Inflammatory macrophage treated with lipopolysaccharide for 4 hours (primary cell): Measurements from ENCODE around the gene SELPLG.

Experiments
- DNase-seq: peaks from one replicate; pipeline ENCODE4 v3.0.0-alpha.2; 2020

The SELPLG gene

DNA sequence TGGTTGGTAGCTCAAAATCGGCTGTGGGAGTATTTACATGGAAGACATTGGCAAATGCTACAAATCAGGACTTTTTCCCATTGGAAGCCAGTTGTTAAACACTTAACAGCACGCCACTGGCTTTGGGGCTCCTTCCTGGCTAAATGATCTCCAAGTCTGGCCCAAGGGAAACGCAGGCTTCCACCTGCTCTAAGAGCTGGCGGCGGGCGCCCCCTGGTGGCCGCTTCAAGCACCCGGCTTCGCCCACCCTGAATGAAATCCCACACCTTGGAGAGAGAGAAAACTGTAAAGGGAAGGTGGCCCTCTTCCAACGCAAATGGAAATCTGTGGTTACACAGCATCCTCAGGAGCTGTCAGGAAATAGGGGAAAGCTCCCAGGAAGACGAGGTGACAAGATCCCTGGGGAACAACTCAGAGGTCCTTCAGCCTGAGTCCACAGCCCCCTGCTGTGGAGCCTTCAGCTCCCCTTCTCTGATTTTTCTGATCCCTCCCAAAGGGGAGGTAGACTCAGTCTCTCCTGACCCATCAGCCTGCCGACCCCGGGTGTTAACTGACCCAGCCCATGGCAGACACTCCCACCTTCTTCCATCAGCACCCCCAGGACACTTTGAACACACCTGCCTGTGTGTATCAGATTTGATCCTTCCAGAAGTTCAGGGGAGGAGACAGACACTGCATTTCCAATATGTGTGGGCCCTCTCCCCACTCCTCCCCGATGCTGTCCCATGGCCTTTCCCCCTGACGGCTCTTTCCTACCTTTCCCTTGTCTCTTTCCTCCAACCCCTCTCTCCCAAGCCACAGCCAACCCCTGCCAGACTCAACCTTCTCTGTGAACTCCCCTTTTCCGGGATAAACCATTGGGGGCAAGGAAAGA, 15.4 kb downstream of the SELPLG start:
- peak; percentile 72 for DNase-seq

GRCh38 chr12:108616941-108617858, 16.5 kb downstream of the SELPLG start:
- peak; percentile 77 for DNase-seq

DNA sequence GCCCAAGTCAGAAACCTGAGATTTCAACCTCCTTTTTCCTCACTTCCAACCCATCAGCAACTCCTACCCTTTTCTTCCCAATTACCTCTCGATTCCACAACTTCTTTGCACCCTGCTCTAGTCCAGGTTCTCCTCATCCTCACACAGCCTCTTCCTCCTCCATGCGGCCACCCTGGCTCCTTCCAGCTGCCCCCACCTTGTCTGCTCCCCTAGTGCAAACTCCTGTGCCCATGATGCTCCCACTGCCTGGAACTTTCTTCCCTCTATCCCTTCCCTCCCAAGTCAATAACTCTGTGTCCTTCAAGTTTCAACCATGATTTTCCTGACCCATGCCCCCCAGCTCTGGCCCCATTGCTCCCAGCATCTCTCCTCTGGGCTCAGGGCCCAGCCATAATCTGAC, 17.3 kb downstream of the SELPLG start:
- no peak for DNase-seq

DNA sequence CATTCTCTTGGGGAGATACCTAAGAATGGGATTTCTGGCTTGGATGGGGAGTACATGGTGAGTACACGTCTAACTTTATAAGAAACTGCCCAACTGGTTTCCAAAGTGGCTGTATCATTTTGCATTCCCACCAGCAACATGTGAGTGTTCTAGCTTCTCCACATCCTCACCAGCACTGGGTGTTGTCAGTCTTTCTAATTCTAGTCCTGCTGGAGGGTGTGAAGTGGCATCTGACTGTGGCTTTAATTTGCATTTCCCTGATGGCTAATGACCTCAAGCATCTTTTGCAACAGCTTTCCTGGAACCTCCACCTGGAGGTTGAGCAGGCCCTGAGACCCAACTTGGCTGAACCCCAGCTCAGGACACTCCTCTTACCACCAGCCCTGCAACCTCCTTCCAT, 17.8 kb downstream of the SELPLG start:
- no peak for DNase-seq

- no peak for DNase-seq
These were observed 19.1 kb downstream of the SELPLG start for GRCh38 chr12:108614639-108615038.

DNA sequence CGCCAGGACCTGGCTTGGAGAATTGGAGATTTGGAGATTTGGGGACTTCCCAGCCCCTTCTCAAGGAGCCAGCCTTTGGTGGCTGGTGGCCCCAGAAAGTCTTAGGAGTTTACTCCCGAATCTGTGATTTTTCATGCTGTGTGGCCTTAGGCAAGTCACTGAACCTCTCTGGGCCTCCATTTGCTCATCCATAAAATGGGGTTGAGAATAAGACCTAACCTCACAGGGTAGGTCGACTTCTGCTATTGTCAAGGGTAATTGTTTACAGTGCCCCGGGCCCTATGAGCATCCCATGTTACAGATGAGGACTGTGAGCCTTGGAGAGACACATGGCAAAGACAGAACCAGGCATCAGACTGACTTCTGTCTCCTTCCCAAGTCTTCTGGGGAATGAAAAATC, 19.7 kb downstream of the SELPLG start:
- no peak for DNase-seq

DNA sequence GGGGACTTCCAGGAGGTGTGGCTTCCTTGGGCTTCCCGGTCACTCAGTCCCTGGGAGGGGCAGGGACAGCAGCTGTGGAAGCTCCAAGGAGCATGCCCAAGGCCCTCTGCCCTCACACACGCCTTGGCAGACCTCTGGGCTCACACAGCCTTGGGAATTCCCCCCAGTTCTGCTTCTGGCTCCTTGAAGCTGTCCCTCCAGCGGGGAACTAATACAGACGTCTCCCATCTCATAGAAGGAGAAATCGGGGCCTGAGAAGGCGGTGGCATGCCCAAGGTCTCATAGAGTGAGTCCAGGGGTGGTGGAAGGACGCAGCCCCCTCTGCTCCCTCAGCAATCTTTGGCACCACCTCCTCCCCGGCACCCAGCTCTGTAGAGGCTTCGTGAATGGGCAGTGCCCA, 20.1 kb downstream of the SELPLG start:
- DNase-seq = peak; percentile 79

DNA sequence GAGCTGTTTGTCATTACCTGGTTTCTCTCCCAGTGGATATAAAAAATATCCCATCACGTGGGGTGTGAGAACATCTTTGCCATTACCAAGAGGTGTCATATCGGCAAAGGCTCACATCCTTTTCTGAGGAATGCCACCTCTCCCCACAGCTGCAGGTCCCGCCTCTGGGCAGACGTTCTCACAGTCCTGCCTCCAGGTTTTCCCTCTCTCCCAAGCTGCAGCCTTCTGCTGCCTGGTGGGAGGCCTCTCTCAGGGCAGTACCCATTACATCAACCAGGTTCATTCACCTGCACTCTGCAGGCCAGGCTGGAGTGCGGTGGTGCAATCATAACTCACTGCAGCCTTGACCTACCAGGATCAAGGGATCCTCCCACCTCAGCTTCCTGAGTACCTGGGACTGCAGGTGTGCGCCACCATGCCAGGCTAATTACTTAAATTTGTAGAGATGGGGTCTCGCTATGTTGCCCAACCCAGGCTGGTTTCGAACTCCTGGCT, 20.9 kb downstream of the SELPLG start:
- no peak for DNase-seq

- peak; percentile 59 for DNase-seq
These were observed 21.7 kb downstream of the SELPLG start for GRCh38 chr12:108611884-108612415.

DNA sequence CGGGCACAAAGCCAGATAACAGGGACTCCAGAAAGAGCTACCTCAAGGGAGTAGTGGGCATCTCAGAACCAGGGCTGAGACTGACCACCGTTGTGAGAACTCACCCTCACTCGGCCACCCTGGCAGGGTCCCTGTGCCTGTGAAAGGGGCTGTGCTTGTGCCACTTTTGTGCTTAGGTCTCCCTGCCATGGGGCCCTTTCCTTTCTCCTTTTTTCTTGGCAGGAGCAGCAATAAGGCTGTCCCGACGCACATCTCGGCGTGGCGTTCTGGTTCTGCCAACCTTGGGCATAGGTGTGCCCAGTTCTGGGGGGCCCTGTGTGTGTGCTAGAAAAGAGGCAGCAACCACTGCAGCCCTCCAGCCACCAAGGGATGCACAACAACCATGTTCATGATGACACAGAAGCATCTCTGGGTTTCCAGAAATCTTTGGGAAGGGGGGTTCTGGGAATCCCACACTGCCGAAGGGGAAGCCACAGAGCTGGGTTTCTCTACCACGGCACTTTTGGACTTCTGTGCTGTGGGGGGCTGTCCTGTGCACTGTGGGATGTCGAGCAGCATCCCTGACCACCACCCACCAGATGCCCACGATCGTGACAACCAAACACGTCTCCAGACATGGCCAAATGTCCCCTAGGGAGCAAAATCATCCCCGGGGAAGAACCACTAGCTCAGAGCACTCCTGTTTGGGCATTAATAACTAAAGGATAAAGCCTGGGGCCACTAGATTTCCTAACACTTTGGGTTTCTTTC, 22.7 kb downstream of the SELPLG start:
- no peak for DNase-seq

- DNase-seq = no peak
These were observed 23.3 kb downstream of the SELPLG start for GRCh38 chr12:108610336-108610815.

DNA sequence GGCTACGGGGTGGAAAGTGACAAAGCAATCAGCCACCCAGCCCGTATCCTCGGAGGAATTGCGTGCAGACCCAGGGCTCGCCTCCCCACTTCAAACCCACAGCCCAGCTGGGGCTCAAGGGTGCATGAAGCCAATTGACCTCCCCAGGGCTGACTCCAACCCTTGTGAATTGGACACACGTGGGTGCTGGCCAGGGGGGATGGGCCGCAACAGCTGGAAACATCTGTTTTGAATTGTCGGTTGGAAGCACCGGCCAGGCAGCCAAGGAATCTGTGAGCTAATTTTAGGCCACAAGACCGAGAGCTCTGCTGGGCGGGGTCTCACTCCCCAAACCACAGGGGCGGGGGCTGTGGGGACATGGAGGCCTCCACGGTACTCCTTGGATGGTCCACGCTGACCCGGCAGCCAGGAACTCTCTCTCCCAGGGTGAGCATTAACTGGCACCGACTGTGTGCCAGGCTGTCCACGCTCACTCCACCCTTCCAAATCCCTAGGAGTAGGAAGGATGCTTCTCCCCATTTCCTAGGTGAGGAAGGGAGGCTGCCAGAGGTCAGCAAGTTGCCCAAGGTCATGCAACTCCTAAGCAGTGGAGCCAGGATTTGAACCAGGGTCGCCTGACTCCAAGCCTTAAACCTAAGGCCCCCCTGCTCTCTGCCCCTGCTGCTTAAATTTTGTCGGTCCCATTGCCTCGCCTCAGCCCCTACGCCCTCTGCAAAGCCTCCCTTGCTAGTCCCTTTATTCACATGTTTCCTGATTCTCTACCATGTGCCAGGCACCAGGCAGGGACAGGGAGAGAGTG, 24.0 kb downstream of the SELPLG start:
- no peak for DNase-seq

DNA sequence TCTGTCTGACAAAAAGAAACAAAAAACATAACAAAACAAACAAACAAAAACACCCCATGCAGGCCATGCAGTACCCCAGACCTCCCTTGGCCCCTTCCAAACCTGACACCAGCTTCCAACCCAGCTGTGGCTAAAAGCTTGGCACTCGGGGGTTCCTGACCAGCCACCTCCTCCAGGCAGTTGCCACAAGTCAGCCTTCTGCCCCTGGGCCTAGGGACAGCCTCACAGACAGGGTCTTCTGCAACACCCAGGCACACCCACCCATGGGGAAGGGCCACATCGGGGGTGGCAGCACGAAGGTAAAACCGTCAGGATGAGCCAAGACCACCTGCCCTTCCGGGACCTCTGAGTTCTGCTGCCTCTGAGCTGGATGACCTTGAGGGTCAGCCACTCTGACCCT, 25.1 kb downstream of the SELPLG start:
- no peak for DNase-seq

GRCh38 chr12:108607981-108608600, 25.6 kb downstream of the SELPLG start:
- no peak for DNase-seq

DNA sequence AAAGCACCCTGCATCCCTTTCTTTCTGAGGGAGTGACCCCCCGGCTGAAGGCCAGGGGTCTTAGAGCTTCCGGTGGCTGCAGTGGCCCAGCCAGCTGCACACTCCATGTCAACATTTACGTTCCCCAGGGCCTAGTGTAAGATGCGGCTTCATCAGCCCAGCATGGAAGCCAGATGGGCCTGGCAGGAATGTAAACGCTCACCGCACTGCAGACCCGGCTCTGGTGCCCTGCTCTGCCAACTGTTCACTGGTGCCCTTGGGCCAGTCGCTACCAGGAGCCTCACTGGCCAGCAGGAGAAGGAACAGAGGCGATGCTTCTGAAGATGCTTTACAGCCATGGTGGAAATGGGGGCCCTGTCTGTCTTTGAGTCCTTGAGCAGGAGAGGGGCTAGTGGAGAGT, 27.2 kb downstream of the SELPLG start:
- no peak for DNase-seq

GRCh38 chr12:108605690-108606406, 27.8 kb downstream of the SELPLG start:
- DNase-seq = no peak

DNA sequence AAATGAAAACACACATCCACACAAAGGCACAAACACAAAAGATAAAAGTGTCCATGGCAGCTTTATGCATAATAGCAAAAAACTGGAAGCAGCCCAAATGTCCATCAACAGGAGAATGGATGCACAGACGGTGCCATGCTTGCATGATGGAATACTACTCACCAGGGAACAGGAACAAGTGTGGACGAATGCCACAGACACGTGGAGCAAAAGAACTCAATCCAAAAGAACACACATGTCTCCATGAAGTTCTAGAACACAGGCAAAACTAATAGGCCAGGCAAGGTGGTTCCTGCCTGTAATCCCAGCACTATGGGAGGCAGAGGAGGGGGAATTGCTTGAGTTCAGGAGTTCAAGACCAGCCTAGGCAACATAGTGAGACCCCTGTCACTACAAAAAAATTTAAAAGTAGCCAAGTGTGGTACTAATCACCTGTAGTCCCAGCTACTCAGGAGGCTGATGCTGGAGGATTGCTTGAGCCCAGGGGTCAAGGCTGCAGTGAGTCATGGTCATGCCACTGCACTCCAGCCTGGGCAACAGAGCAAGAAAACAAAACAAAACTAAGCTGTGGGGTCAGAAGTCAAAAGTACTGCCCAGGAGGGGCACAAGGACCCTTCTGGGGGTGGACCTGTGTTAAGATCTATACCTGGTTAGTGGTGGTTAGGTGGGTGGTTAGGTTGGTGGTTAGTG, 28.5 kb downstream of the SELPLG start:
- peak; percentile 33 for DNase-seq

DNA sequence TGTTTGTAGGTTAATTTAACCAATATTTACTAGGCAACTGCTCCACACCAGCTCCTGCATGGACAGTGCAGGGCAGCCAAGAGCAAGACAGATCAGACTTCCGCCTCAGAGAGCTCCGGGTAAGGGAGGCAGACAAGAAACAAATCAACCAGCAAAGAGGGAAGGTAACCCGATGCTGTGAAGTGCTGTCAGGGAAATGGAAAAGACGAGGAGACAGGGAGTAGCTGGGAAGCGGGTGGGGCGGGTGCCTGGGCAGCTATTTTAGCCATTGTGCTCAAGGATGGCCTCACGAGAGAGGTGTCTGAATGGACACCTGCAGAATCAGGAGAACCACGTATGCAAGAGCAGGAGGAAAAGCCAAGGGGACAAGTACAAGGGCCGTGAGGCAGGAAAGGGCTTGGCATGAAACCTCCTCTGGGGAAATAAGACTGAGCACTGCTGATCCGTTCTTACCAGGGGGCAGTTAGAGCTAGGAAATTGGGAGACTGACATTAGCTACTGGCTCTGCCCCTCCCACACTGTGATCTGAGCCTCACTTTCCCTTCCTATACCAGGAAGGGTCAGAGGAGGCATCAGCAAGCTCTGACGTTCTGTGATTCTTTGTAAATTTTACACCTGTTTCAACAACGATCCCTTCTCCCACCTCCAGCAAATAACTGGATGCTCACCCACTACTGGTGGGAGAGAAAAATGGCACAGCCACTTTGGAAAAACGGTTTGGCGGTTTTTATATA, 29.3 kb downstream of the SELPLG start:
- DNase-seq = no peak

GRCh38 chr12:108603743-108604142, 30.0 kb downstream of the SELPLG start:
- no peak for DNase-seq
